ENCODE results near the gene P3H2.

P3H2 gene

DNA sequence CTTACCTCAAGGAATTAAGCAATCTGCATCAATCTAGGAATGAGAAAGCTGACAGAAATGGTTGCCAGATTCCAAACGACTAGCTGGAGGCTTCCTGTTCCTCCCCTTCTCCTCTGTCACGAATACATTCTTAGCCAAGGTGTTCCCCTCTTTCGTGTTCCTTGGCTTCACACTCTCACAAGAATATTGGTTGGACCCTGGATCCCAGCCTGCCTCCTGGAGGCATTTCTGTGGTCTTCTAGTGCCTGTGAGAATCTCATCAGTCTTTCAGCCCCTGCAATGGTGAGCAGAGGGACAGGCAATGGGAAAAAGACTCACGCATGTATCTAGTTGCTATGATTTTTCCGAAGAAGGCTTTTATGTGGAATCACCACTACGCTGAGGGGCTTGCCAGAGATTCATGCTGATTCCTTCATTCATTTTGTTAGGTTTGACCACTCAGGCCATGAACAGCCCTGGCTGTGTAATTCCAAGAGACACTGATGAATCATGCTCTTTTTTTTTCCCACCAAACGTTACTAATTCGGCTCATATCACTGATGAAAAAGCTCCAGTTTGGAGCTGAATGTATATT is 1.6 kb upstream of the P3H2 start:
- DNase-seq: no peak

GRCh38 chr3:190121383-190121782 is 686 bp upstream of the P3H2 start:
- no peak for DNase-seq

- DNase-seq: no peak
These were observed 322 bp upstream of the P3H2 start for GRCh38 chr3:190121061-190121377.

GRCh38 chr3:190119461-190120268 is 1.0 kb downstream of the P3H2 start:
- no peak for DNase-seq

DNA sequence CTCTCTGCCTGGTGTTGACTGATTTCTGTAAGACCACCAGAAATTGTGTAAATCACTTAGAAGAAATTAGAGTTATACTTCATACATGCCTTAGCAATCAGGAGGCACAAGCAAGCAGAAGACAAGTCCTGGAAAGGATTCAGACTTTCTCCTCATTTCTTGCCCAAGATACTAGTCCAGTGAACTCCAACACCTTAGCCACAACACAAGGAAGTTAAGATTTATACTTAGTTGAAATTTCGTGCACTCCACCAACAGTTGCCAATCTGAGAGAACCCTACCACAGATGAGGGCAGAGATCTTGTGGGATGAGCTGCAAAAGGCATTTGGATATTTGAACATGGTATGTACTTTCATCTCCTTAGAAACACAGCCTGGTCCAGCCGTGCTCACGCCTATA is 2.3 kb downstream of the P3H2 start:
- DNase-seq: no peak

DNA sequence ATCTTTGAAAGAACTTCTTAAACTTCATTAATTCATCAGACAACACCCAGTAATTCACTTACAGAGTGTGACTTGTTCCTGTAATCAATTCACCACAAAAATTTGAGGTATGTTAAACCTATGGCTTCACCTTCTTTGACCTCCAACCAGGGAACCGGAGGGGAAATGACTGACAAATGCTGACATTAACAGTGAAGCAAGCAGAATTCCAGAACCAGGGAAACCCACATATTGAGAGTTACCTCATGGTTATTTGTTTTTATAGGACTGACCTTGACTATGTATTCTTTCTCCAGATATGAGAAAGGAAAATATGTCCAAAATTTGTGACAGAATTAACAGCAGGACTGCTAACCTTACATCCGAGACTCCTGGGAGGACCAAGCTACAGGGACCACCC is 2.7 kb downstream of the P3H2 start:
- DNase-seq: no peak

- no peak for DNase-seq
These were observed 4.1 kb downstream of the P3H2 start for GRCh38 chr3:190116551-190117067.

- DNase-seq: no peak
These were observed 9.9 kb downstream of the P3H2 start for GRCh38 chr3:190110826-190111225.

GRCh38 chr3:190109441-190109840 is 11.3 kb downstream of the P3H2 start:
- DNase-seq: no peak

- no peak for DNase-seq
These were observed 11.9 kb downstream of the P3H2 start for GRCh38 chr3:190108804-190109203.

- DNase-seq: no peak
These were observed 14.8 kb downstream of the P3H2 start for GRCh38 chr3:190105876-190106275.

- peak; percentile 1 for DNase-seq
These were observed 19.2 kb downstream of the P3H2 start for GRCh38 chr3:190101320-190102011.

GRCh38 chr3:190099099-190099498 is 21.6 kb downstream of the P3H2 start:
- no peak for DNase-seq

- DNase-seq: no peak
These were observed 23.1 kb downstream of the P3H2 start for GRCh38 chr3:190097617-190098016.

GRCh38 chr3:190097025-190097424 is 23.7 kb downstream of the P3H2 start:
- DNase-seq: no peak

DNA sequence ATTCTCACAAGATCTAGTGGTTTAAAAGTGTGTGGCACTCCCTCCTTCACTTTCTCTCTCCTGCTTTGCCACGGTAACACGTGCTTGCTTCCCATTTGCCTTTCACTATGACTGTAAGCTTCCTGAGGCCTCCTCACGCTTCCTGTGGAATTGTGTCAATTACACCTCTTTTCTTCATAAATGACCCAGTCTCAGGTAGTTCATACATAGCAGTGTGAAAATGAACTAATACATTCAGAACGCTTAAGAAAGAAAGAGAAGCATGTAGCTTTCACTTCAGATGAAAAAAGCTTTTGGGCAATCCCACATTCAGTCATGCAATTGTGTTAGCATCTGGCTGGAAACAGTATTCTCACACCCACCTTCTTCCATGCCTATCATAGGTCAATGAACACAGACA is 24.4 kb downstream of the P3H2 start:
- peak; percentile 0 for DNase-seq

GRCh38 chr3:190094160-190094718 is 26.5 kb downstream of the P3H2 start:
- no peak for DNase-seq

- no peak for DNase-seq
These were observed 28.4 kb downstream of the P3H2 start for GRCh38 chr3:190092250-190092649.

GRCh38 chr3:190089711-190090110 is 31.0 kb downstream of the P3H2 start:
- peak; percentile 7 for DNase-seq

GRCh38 chr3:190088890-190089289 is 31.8 kb downstream of the P3H2 start:
- no peak for DNase-seq

- no peak for DNase-seq
These were observed 34.5 kb downstream of the P3H2 start for GRCh38 chr3:190086191-190086590.

DNA sequence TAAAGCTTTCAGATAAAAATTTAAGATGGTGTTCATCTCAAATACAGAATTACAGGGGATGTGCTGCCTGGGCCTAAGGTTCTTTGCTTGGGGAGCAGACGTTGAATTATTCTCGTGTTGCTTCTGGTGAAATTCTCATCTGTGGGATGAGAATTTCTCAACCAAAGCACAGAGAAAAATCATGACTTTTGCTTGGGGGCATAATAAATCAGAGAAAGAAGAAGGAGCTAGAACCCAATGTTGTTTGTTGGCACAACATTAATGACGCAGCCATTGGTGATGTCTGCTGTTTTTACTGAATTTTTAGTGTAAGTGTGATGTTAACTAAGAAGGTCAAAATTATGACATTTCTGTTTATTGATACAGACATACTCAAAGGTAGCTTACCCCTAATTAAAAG is 35.7 kb downstream of the P3H2 start:
- DNase-seq: no peak

- DNase-seq: no peak
These were observed 37.1 kb downstream of the P3H2 start for GRCh38 chr3:190083635-190084034.

- no peak for DNase-seq
These were observed 39.3 kb downstream of the P3H2 start for GRCh38 chr3:190081389-190081788.
